Measurements from ENCODE around the gene OR5B3. TPM values are rescaled to one million over a fixed set of nuclear protein-coding genes. Genes with fewer than 3 reads are reported as not detected.

OR5B3 gene
- total and polyA plus RNA-seq, 2 donors (not counting 3 experiments of a cell fraction or from before 2014, with no cell fraction given) = not detected

DNA sequence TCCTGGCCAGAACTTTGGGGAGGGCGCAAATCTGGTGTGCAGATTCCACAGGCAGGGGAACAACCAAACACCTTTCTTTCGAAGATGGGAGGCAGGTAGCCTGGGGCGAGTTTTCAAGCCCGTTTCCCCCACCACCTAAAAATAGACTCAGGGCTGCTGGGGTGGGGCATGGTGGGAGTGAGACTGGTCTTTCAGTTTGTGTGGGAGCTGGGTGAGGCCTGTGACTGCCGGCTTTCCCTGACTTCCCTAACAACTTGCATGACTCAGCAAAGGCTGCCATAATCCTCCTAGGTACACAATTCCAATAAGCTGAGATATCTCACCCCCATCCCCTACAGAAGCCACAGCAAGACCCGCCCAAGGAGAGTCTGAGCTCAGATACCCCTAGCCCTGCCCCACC is 39.6 kb upstream of the OR5B3 start:
- Histone ChIP-seq H3K9me1 (replicated peaks; ENCODE audit: control insufficient read depth, extremely low read depth, insufficient read depth, low read length) (no peaks in the 10 kb centered on the region), H3K27ac (ENCODE audit: insufficient read depth, low read depth, low read length) (no peak overlapping the region), H2AFZ (ENCODE audit: low read depth, low read length) (no peak overlapping the region), H3K79me2 (ENCODE audit: control insufficient read depth, insufficient read depth, low read length) (no peaks in the 10 kb centered on the region), H3K4me2 (ENCODE audit: insufficient read depth, low read length) (no peak overlapping the region), H4K20me1 (replicated peaks; ENCODE audit: control insufficient read depth, extremely low read depth, insufficient read depth, low read length) (no peaks in the 10 kb centered on the region), H3K36me3 (ENCODE audit: control insufficient read depth in 2 of 2, extremely low read depth in 1 of 2, insufficient read depth in 2 of 2, low read length in 2 of 2) (no peaks in the 10 kb centered on the region), H3K9ac (replicated peaks; ENCODE audit: extremely low read depth, insufficient read depth, low read length) (no peak overlapping the region), H3K27me3 (ENCODE audit: control insufficient read depth in 2 of 2, insufficient read depth in 2 of 2, low read length in 2 of 2) (no peaks in the 10 kb centered on the region), H3K4me3 (replicated peaks in 1 of 3; ENCODE audit: insufficient read depth in 1 of 3, low read depth in 1 of 3, low read length in 3 of 3) (no peak overlapping the region), H3K9me3 (replicated peaks; ENCODE audit: control insufficient read depth, insufficient read depth, low read length) (no peaks in the 10 kb centered on the region), H3K4me1 (ENCODE audit: control insufficient read depth, extremely low read depth, insufficient read depth, low read length) (no peaks in the 10 kb centered on the region)
- FAIRE-seq = no peak
- ChIA-PET POLR2A (no interaction called here), CTCF (no interaction called here)
- DNase-seq (ENCODE audit: low read depth, low spot score) = no peak
- dilution Hi-C loops (cut with MboI; ENCODE audit: extremely low pct_ligation_motif_present, low sequenced_read_pairs) = no loop called here
- no TSS peak for BruUV-seq (replicated peaks)
- no peak for TF ChIP-seq EZH2 (IDR thresholded peaks at IDR 0.05; ENCODE audit: borderline replicate concordance, low read depth, low read length, severe bottlenecking)
- no peak for TF ChIP-seq MYC (IDR thresholded peaks at IDR 0.05; ENCODE audit: low read depth, low read length)
- TF ChIP-seq MAX (IDR thresholded peaks at IDR 0.05; ENCODE audit: insufficient read depth, insufficient read length) = no peak
- no peak for TF ChIP-seq POLR2AphosphoS5 (IDR thresholded peaks at IDR 0.05; ENCODE audit: insufficient read depth, low read depth, low read length)
- TF ChIP-seq, protein P1, sequence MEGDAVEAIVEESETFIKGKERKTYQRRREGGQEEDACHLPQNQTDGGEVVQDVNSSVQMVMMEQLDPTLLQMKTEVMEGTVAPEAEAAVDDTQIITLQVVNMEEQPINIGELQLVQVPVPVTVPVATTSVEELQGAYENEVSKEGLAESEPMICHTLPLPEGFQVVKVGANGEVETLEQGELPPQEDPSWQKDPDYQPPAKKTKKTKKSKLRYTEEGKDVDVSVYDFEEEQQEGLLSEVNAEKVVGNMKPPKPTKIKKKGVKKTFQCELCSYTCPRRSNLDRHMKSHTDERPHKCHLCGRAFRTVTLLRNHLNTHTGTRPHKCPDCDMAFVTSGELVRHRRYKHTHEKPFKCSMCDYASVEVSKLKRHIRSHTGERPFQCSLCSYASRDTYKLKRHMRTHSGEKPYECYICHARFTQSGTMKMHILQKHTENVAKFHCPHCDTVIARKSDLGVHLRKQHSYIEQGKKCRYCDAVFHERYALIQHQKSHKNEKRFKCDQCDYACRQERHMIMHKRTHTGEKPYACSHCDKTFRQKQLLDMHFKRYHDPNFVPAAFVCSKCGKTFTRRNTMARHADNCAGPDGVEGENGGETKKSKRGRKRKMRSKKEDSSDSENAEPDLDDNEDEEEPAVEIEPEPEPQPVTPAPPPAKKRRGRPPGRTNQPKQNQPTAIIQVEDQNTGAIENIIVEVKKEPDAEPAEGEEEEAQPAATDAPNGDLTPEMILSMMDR (IDR thresholded peaks at IDR 0.05; ENCODE audit: extremely low read depth in 1 of 2, insufficient read depth in 1 of 2, low read depth in 1 of 2, low read length in 2 of 2) = no peak
- TF ChIP-seq JUN (IDR thresholded peaks at IDR 0.05; ENCODE audit: borderline replicate concordance, insufficient read depth, insufficient read length, low read depth) = no peak
- TF ChIP-seq POLR2A (IDR thresholded peaks at IDR 0.05; ENCODE audit: low read depth, low read length) = no peak
- TF ChIP-seq GATA2 (IDR thresholded peaks at IDR 0.05; ENCODE audit: insufficient read depth, insufficient read length, low read depth, low read length) = no peak
- no peak for TF ChIP-seq FOS (IDR thresholded peaks at IDR 0.05; ENCODE audit: borderline replicate concordance, insufficient read depth, low read length)
- intact Hi-C loops (cut with micrococcal nuclease) = no loop called here

All from endothelial cell of umbilical vein (primary cell).